ENCODE measurements around the gene HBS1L. TPM values are rescaled to one million over a fixed set of nuclear protein-coding genes. Genes with fewer than 3 reads are reported as not detected.

HBS1L gene
- total and polyA plus RNA-seq, 9 of the 15 experiments (the other 6 are each of a cell fraction or from before 2014, with no cell fraction given): 101 to 199 (median 145) TPM

GRCh38 chr6:135071541-135071940 lies 16.9 kb upstream of the HBS1L start:
- CTCF ChIA-PET (ENCODE audit: low intra/inter-chr PET ratio): no interaction called here
- no peak for FAIRE-seq

More at GRCh38 chr6:135071541-135071940, 16.9 kb upstream of the HBS1L start:
- POLR2A ChIA-PET: no interaction called here
- Histone ChIP-seq H3K9me3 (replicated peaks; ENCODE audit: control insufficient read depth, insufficient read depth, low read depth, low read length) (peaks cover 12% of the 10 kb centered on the region; the same call in 1 of the 2 replicates), H3K9me1 (ENCODE audit: control insufficient read depth, insufficient read depth, low read length) (no peaks in the 10 kb centered on the region), H3K36me3 (ENCODE audit: control insufficient read depth, insufficient read depth, low read length) (peaks cover 2% of the 10 kb centered on the region; the same call in 1 of the 3 replicates), H3K4me1 (replicated peaks in 1 of 2; ENCODE audit: control insufficient read depth in 2 of 2, insufficient read depth in 2 of 2, low read length in 2 of 2) (peaks cover 5 to 19% of the 10 kb centered on the region in 2 experiments; a peak in 4 of 5 replicates), H3K4me3 (no peak overlapping the region), H3K4me2 (ENCODE audit: insufficient read depth, low read length) (no peak overlapping the region), H2AFZ (ENCODE audit: low read depth, low read length) (no peak overlapping the region), H3K27ac (ENCODE audit: extremely low read depth, low read depth, low read length) (no peak overlapping the region), H3K9ac (ENCODE audit: insufficient read depth in 1 of 2, low read depth in 2 of 2, low read length in 2 of 2) (no peak overlapping the region), H4K20me1 (replicated peaks; ENCODE audit: control insufficient read depth, insufficient read depth, low read length) (no peaks in the 10 kb centered on the region), H3K79me2 (ENCODE audit: control insufficient read depth, insufficient read depth, low read length) (no peaks in the 10 kb centered on the region), H3K27me3 (ENCODE audit: control insufficient read depth in 2 of 2, insufficient read depth in 2 of 2, low read length in 2 of 2) (no peaks in the 10 kb centered on the region)
- intact Hi-C loops (cut with micrococcal nuclease): no loop called here
- DNase-seq (ENCODE audit: extremely low read depth in 1 of 4, low spot score in 3 of 4): no peak
- in situ Hi-C loops (cut with MboI): no loop called here
- no TSS peak for BruUV-seq (replicated peaks)
- TF ChIP-seq ADNP (tag; IDR thresholded peaks at IDR 0.05): no peak
- no peak for TF ChIP-seq TCF7L2 (IDR thresholded peaks at IDR 0.05; ENCODE audit: low read depth, low read length)
- TF ChIP-seq ZNF3 (CRISPR knock-in tag; IDR thresholded peaks at IDR 0.05): no peak
- no peak for TF ChIP-seq FOSL1 (tag; conservative IDR thresholded peaks at IDR 0.05)
- no peak for TF ChIP-seq TAF1 (IDR thresholded peaks at IDR 0.05; ENCODE audit: control insufficient read depth, extremely low read depth, insufficient read depth, low read length, severe bottlenecking)
- TF ChIP-seq ZKSCAN8 (CRISPR knock-in tag; IDR thresholded peaks at IDR 0.05): no peak
- TF ChIP-seq BCOR (IDR thresholded peaks at IDR 0.05): no peak
- TF ChIP-seq FOXP4 (CRISPR knock-in tag; IDR thresholded peaks at IDR 0.05; ENCODE audit: borderline replicate concordance): no peak
- no peak for ATAC-seq
